DOHH2 (cell line): ENCODE data around the gene PCSK7.

Experiments used
- CTCF ChIP-seq: fragments of 200-600 bp; sonication (generic); IDR thresholded peaks from one replicate; pipeline ENCODE4 v1.5.1; 2014; ENCODE audit warnings: antibody characterized with exemption, mild to moderate bottlenecking, low read depth, low read length; ENCODE audit not compliant: poor library complexity, severe bottlenecking
- EZH2phosphoT487 ChIP-seq: fragments of 200-600 bp; sonication (generic); IDR thresholded peaks from 2 replicates; pipeline ENCODE4 v1.6.1; 2017; ENCODE audit warnings: borderline replicate concordance, mild to moderate bottlenecking, antibody characterized with exemption, low read length, moderate library complexity, mixed read lengths

DNA sequence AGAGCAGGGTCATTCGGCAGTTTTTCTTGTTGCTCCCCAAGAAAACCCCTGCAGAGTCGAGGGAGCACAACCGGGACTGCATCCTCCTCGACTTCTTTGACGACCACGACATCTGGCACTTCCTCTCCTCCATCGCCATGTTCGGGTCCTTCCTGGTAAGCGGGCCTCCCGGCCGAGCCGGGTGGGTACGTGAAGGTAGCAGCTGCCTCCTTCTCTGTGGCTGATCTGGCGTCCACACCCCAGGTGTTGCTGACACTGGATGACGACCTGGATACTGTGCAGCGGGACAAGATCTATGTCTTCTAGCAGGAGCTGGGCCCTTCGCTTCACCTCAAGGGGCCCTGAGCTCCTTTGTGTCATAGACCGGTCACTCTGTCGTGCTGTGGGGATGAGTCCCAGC, 36.1 kb downstream of the PCSK7 start:
- TF ChIP-seq CTCF (no peak), EZH2phosphoT487 (no peak)
